ENCODE results near the gene C22orf42.
"Not testable (repeated sequence)": the region's sequence is repeated elsewhere in the genome, so short reads cannot be mapped to it uniquely, and the experiment has no call there.

The C22orf42 gene

GRCh38 chr22:32136881-32137280 is 22.2 kb downstream of the C22orf42 start:
- DNase-seq (ENCODE audit: low read depth in 2 of 3, low spot score in 2 of 3): not testable (repeated sequence)

DNA sequence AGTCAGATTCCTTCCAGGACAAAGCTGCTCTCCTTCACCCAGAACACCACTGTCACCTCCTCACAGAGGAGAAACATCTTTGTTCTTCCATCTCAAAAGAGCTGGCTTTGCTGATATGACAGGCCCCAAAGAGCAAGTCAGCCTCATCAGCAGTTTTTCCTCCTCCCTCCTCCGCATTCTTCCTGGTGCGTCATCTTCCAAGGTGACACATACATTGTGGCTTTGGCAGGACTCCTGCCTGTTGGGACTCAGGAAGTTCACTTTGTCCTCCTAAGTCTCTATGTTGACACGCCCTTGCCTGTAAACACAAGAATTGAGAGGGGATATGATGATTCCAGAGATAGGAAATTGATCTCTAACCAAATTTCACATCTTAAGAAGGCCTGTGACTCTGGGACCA is 23.1 kb downstream of the C22orf42 start:
- DNase-seq (ENCODE audit: low read depth in 2 of 3, low spot score in 2 of 3): not testable (repeated sequence)

- not testable (repeated sequence) for DNase-seq (ENCODE audit: low read depth in 2 of 3, low spot score in 2 of 3)
Observed at GRCh38 chr22:32134796-32135195, 24.3 kb downstream of the C22orf42 start.

GRCh38 chr22:32132783-32133182 is 26.3 kb downstream of the C22orf42 start:
- DNase-seq (ENCODE audit: low read depth in 2 of 3, low spot score in 2 of 3): no peak

- DNase-seq (ENCODE audit: low read depth in 2 of 3, low spot score in 2 of 3): no peak
Observed at GRCh38 chr22:32132126-32132525, 27.0 kb downstream of the C22orf42 start.

DNA sequence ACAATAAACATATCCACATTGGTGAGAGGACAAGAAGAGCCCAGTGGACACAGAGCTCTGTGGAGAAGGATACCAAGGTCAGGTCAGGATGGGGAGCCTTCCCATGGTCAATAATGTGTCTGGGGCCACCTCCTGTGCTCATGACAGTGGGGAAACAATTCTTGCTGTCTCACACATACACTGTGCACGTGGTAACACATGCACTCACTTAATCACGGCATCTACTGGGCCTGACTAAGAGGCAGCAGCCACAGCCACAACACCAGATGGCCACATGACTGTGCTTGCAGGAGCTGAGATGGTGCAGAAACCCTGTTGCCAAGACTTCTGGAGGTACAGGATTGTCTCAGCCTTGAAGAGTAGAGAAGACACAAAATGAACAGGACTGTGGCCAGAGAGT is 28.6 kb downstream of the C22orf42 start:
- DNase-seq (ENCODE audit: low read depth in 2 of 3, low spot score in 2 of 3): no peak

- DNase-seq (ENCODE audit: low read depth in 2 of 3, low spot score in 2 of 3): no peak
Observed at GRCh38 chr22:32127904-32128303, 31.2 kb downstream of the C22orf42 start.

- no peak for DNase-seq (ENCODE audit: low read depth in 2 of 3, low spot score in 2 of 3)
Observed at GRCh38 chr22:32123657-32124056, 35.4 kb downstream of the C22orf42 start.

GRCh38 chr22:32122899-32123298 is 36.2 kb downstream of the C22orf42 start:
- DNase-seq (ENCODE audit: low read depth in 2 of 3, low spot score in 2 of 3): no peak

DNA sequence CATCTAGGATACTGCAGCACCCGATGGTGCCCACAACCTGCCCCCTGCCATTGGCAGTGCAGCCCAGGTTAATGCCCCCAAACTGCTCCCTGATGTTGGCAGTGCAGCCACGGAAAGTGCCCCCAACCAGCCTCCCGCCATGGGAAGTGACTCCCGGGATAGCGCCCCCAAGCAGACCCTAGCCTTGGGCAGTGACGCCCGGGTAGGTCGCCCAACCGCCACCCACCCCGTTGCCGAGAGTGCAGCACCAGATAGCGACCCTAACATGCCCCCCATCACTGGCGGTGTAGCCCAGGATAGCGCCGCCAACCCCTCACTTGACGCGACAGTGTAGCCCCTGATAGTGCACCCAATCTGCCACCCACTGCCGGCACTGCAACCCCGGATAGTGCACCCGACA is 38.5 kb downstream of the C22orf42 start:
- DNase-seq (ENCODE audit: low read depth in 2 of 3, low spot score in 2 of 3): no peak

- no peak for DNase-seq (ENCODE audit: low read depth in 2 of 3, low spot score in 2 of 3)
Observed at GRCh38 chr22:32119568-32120235, 39.4 kb downstream of the C22orf42 start.

- no peak for DNase-seq (ENCODE audit: low read depth in 2 of 3, low spot score in 2 of 3)
Observed at GRCh38 chr22:32112380-32112779, 46.7 kb downstream of the C22orf42 start.

- DNase-seq (ENCODE audit: low read depth in 2 of 3, low spot score in 2 of 3): no peak
Observed at GRCh38 chr22:32106930-32107329, 52.2 kb downstream of the C22orf42 start.

DNA sequence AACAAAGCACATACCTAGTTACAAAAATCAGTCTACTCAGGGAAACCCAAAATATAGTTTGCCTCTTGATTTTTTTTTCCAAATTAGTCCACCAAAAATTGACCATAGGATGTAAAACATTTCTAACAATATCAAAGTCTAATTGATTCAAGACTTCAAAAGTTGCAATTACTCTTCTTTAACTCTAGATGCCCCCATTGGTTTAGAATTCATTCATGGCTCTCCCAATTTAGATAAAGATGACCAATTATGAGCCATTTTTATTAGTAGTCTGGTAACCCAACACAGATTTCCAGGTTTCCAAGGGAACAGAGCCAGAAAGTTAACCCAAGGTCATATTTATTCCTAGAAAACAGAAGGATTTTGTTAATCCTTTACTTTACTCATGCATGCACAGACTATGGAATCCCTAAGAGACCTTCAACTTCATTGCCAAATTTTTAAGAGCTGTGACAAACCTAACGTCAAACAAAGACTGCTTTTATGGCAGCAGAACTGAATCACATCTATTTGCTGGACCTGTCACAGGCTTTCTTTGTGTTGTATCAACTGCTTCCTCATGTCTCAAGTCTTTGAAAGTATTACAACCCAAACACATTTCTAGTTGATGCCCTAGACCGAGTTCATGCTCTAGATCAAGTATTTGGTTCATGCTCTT is 55.3 kb downstream of the C22orf42 start:
- no peak for DNase-seq (ENCODE audit: low read depth in 2 of 3, low spot score in 2 of 3)

GRCh38 chr22:32100711-32101110 is 58.4 kb downstream of the C22orf42 start:
- DNase-seq (ENCODE audit: low read depth in 2 of 3, low spot score in 2 of 3): no peak
